ENCODE measurements around the gene MESP2. TPM values are rescaled to one million over a fixed set of nuclear protein-coding genes. Genes with fewer than 3 reads are reported as not detected.
A peak's percentile ranks its signal among the peaks of the same experiment; 100 is the strongest.

Gene MESP2
- total and polyA plus RNA-seq, 2 of the 13 experiments (the other 11 are each of a cell fraction or from before 2014, with no cell fraction given) = not detected

DNA sequence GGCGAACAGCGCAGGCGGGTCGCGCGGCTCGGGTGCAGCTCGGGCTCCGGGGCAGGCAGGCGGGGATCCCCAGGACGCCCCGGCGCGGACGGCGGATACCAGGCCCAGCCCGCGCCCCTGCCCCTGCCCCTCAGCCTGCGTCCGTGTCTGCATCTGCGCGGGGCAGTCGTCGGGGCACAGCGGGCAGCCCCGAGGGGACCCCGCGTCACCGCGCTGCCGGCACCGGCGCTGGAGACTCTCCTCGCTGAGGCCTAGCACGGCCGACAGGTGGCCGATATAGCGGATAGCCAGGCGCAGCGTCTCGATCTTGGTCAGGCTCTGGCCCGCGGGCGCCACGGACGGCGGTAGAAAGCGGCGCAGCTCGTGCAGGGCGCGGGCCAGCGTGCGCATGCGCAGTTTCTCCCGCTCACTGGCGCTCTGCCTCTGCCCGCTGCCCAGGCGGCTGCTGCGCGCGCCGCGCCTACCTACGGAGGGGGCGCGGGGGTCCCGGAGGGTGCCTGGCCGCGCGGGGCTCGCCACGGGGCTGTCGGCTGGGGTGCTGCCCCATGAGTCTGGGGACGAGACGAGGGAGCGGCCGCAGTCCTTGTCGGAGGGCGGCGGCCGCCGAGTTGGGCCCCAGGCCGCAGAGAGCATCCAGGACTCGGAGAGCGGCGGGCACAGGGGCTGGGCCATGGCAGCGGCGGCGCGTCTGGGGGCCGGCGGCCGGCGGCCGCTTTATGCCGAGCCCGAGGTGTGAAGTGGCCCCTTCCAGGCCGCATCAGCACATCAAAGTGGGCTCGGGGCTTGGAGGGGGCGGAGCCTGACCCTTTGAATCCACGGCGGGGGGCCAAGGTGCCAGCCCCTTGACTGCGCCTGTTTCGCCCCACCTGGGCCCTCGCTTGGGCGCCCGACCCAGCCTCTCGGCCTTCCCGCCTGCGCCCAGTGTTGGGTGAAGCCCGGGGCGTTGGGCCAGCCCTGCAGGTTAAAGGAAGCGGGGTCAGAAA is 25.3 kb upstream of the MESP2 start, which contains the start of gene MESP1 (continued):
- TF ChIP-seq, protein P1, sequence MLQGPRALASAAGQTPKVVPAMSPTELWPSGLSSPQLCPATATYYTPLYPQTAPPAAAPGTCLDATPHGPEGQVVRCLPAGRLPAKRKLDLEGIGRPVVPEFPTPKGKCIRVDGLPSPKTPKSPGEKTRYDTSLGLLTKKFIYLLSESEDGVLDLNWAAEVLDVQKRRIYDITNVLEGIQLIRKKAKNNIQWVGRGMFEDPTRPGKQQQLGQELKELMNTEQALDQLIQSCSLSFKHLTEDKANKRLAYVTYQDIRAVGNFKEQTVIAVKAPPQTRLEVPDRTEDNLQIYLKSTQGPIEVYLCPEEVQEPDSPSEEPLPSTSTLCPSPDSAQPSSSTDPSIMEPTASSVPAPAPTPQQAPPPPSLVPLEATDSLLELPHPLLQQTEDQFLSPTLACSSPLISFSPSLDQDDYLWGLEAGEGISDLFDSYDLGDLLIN (CRISPR knock-in tag; IDR thresholded peaks at IDR 0.05; ENCODE audit: borderline replicate concordance) = no peak
- TF ChIP-seq NFKB2 (CRISPR knock-in tag; IDR thresholded peaks at IDR 0.05; ENCODE audit: borderline replicate concordance) (peak; percentile 78), PRMT3 (CRISPR knock-in tag; IDR thresholded peaks at IDR 0.05; ENCODE audit: borderline replicate concordance, low read depth) (no peak; the same call in 1 of the 2 replicates), ZNF205 (CRISPR knock-in tag; IDR thresholded peaks at IDR 0.05) (0 out of 2 replicates have a peak, but pooled peaks have one; percentile 30), TBX2 (CRISPR knock-in tag; IDR thresholded peaks at IDR 0.05; ENCODE audit: borderline replicate concordance) (peak; percentile 41; the same call in 1 of the 2 replicates), SOX5 (CRISPR knock-in tag; IDR thresholded peaks at IDR 0.05; ENCODE audit: borderline replicate concordance) (no peak), AKAP8 (CRISPR knock-in tag; IDR thresholded peaks at IDR 0.05) (no peak), NPAS2 (CRISPR knock-in tag; IDR thresholded peaks at IDR 0.05; ENCODE audit: borderline replicate concordance) (no peak), ZNF562 (CRISPR knock-in tag; IDR thresholded peaks at IDR 0.05; ENCODE audit: borderline replicate concordance) (no peak), LCORL (IDR thresholded peaks at IDR 0.05) (no peak), LCORL (CRISPR knock-in tag; IDR thresholded peaks at IDR 0.05) (no peak), RAD51 (IDR thresholded peaks at IDR 0.05; ENCODE audit: borderline replicate concordance) (no peak), CBX5 (CRISPR knock-in tag; IDR thresholded peaks at IDR 0.05; ENCODE audit: borderline replicate concordance) (peak; percentile 72; the same call in 1 of the 2 replicates), MTF2 (CRISPR knock-in tag; IDR thresholded peaks at IDR 0.05; ENCODE audit: borderline replicate concordance) (peak; percentile 83; the same call in 1 of the 2 replicates), ZNF12 (CRISPR knock-in tag; IDR thresholded peaks at IDR 0.05) (no peak), NFE2 (CRISPR knock-in tag; IDR thresholded peaks at IDR 0.05) (no peak), MEIS2 (CRISPR knock-in tag; IDR thresholded peaks at IDR 0.05) (peak; percentile 89; the same call in 1 of the 2 replicates)
- TF ChIP-seq, protein P2, sequence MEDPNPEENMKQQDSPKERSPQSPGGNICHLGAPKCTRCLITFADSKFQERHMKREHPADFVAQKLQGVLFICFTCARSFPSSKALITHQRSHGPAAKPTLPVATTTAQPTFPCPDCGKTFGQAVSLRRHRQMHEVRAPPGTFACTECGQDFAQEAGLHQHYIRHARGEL (CRISPR knock-in tag; IDR thresholded peaks at IDR 0.05) = no peak
- TF ChIP-seq, protein P3, sequence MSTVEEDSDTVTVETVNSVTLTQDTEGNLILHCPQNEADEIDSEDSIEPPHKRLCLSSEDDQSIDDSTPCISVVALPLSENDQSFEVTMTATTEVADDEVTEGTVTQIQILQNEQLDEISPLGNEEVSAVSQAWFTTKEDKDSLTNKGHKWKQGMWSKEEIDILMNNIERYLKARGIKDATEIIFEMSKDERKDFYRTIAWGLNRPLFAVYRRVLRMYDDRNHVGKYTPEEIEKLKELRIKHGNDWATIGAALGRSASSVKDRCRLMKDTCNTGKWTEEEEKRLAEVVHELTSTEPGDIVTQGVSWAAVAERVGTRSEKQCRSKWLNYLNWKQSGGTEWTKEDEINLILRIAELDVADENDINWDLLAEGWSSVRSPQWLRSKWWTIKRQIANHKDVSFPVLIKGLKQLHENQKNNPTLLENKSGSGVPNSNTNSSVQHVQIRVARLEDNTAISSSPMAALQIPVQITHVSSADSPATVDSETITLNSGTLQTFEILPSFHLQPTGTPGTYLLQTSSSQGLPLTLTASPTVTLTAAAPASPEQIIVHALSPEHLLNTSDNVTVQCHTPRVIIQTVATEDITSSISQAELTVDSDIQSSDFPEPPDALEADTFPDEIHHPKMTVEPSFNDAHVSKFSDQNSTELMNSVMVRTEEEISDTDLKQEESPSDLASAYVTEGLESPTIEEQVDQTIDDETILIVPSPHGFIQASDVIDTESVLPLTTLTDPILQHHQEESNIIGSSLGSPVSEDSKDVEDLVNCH (CRISPR knock-in tag; IDR thresholded peaks at IDR 0.05) = no peak
- TF ChIP-seq, protein P4, sequence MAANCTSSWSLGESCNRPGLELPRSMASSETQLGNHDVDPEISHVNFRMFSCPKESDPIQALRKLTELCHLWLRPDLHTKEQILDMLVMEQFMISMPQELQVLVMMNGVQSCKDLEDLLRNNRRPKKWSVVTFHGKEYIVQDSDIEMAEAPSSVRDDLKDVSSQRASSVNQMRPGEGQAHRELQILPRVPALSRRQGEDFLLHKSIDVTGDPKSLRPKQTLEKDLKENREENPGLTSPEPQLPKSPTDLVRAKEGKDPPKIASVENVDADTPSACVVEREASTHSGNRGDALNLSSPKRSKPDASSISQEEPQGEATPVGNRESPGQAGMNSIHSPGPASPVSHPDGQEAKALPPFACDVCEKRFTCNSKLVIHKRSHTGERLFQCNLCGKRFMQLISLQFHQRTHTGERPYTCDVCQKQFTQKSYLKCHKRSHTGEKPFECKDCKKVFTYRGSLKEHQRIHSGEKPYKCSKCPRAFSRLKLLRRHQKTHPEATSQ (CRISPR knock-in tag; IDR thresholded peaks at IDR 0.05; ENCODE audit: borderline replicate concordance) = no peak
- TF ChIP-seq, protein P5, sequence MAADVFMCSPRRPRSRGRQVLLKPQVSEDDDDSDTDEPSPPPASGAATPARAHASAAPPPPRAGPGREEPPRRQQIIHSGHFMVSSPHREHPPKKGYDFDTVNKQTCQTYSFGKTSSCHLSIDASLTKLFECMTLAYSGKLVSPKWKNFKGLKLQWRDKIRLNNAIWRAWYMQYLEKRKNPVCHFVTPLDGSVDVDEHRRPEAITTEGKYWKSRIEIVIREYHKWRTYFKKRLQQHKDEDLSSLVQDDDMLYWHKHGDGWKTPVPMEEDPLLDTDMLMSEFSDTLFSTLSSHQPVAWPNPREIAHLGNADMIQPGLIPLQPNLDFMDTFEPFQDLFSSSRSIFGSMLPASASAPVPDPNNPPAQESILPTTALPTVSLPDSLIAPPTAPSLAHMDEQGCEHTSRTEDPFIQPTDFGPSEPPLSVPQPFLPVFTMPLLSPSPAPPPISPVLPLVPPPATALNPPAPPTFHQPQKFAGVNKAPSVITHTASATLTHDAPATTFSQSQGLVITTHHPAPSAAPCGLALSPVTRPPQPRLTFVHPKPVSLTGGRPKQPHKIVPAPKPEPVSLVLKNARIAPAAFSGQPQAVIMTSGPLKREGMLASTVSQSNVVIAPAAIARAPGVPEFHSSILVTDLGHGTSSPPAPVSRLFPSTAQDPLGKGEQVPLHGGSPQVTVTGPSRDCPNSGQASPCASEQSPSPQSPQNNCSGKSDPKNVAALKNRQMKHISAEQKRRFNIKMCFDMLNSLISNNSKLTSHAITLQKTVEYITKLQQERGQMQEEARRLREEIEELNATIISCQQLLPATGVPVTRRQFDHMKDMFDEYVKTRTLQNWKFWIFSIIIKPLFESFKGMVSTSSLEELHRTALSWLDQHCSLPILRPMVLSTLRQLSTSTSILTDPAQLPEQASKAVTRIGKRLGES (CRISPR knock-in tag; IDR thresholded peaks at IDR 0.05; ENCODE audit: borderline replicate concordance) = 0 out of 2 replicates have a peak, but pooled peaks have one; percentile 40
